DMS 273 treated with DMSO at 0.1 percent for 48 hours (cell line): ENCODE measurements around the gene DNAH1.

Experiments
- DNase-seq: peaks from one replicate; lab custom pipeline; 2025; lab: John Stamatoyannopoulos, UW

DNAH1 gene

DNA sequence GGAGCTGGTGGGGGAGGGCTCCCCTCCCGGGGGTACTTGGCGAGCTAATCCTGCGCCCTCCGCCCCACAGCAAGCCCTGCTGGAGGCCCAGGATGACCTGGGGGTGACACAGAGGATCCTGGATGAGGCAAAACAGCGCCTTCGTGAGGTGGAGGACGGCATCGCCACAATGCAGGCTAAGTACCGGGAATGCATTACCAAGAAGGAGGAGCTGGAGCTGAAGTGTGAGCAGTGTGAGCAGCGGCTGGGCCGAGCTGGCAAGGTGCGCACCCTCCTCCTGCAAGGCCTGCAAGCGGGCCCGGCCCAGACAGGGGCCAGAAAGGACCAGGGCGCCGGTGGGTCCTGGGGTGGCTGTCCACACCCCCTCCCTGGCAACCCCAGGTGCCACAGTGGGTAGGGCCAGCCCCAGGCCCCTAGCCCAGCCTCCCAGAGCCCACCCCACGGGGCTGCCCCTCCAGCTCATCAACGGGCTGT is 72.3 kb downstream of the DNAH1 start:
- no peak for DNase-seq

- DNase-seq, result no peak
These were observed 72.8 kb downstream of the DNAH1 start for GRCh38 chr3:52388933-52389332.

DNA sequence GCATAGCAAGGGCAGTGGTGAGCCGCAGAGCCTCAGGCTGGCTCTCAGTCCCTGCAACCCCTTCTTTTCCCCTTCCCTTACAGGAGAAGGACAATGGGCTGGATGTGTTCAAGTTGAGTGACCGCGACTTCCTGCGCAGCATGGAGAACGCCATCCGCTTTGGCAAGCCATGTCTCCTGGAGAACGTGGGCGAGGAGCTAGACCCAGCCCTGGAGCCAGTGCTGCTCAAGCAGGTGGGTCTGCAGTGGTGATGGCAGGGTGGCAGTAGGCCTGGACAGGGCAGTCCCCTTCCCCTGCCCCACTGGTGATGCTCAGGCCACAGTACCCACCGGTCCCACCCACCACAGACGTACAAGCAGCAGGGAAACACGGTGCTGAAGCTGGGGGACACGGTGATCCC is 75.0 kb downstream of the DNAH1 start:
- no peak for DNase-seq

DNA sequence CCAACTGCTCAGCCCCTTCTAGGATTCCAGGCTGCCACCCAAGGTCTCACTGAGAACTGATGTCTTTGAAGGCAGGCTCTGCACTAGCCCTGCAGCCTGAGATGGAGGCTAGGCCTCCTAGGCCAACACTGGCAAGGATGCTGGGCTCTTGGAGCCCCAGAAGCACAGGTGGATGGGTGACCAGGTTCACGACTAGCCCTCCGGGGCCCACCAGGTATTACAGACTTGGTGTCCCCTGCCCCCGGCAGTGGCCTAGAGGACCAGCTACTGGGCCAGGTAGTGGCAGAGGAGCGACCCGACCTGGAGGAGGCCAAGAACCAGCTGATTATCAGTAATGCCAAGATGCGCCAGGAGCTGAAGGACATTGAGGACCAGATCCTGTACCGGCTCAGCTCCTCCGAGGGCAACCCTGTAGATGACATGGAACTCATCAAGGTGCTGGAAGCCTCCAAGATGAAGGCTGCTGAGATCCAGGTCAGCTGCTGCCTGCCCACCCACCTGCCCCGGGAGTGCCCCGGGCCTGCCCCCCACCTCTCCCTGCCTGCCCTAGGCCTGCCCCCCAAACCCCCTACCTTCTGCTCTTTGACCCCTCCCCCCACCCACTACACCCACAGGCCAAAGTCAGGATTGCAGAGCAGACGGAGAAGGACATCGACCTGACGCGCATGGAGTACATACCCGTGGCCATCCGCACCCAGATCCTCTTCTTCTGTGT is 76.3 kb downstream of the DNAH1 start:
- DNase-seq, result no peak

DNA sequence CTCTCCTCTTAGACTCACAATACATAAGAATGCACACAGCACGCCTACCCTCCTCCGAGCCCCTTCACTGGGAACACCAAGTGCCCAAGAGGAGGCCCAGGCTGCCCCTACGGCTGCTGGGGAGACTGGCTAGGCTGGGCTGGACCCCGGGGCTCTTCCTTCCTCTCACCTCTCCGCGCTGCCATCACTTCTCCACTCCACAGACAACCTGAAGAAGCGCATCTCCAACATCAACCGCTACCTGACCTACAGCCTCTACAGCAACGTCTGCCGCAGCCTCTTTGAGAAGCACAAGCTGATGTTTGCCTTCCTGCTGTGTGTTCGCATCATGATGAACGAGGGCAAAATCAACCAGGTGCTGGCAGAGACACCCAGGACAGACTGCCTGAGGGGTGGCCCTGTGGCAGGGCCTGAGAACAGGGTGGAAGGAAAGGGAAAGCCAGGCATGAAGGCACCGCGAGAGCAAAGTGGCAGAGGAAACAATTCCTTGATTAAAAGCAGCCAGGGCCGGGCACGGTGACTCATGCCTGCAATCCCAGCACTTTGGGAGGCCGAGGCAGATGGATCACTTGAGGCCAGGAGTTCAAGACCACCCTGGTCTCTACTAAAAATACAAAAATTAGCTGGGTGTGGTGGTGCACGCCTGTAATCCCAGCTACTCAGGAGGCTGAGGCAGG is 77.2 kb downstream of the DNAH1 start:
- DNase-seq, result no peak

GRCh38 chr3:52393959-52394670 is 78.0 kb downstream of the DNAH1 start:
- no peak for DNase-seq

DNA sequence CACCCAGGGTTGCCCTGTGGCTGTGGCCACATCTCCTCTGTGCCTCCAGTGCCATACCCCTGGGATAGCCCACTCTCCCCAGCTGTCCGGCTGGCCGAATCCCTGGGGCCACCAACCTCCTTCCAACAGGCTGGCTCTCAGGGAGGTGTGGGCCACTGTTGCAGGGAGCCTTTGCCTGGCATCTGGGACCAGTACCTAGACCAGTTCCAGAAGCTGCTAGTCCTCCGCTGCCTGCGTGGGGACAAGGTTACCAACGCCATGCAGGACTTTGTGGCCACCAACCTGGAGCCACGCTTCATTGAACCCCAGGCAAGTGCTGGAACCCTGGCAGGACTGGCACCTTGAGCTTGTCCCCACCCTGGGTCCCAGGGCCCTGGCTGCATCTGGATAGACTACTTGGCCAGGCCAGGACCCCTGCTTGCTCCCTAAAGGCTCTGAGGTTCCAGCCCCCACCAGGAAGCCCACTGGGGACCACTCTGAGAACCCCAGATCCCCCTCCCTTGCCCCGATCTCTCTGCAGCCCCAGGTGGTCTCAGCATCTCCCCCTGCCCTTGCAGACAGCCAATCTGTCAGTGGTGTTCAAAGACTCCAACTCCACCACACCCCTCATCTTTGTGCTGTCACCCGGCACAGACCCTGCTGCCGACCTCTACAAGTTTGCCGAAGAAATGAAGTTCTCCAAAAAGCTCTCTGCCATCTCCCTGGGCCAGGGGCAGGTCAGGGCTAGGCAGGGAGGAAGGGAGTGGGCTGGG is 78.8 kb downstream of the DNAH1 start:
- no peak for DNase-seq

- DNase-seq, result no peak
These were observed 79.4 kb downstream of the DNAH1 start for GRCh38 chr3:52395503-52395865.

- DNase-seq, result no peak
These were observed 80.1 kb downstream of the DNAH1 start for GRCh38 chr3:52396011-52396906.

GRCh38 chr3:52396907-52397591 is 80.9 kb downstream of the DNAH1 start:
- no peak for DNase-seq

DNA sequence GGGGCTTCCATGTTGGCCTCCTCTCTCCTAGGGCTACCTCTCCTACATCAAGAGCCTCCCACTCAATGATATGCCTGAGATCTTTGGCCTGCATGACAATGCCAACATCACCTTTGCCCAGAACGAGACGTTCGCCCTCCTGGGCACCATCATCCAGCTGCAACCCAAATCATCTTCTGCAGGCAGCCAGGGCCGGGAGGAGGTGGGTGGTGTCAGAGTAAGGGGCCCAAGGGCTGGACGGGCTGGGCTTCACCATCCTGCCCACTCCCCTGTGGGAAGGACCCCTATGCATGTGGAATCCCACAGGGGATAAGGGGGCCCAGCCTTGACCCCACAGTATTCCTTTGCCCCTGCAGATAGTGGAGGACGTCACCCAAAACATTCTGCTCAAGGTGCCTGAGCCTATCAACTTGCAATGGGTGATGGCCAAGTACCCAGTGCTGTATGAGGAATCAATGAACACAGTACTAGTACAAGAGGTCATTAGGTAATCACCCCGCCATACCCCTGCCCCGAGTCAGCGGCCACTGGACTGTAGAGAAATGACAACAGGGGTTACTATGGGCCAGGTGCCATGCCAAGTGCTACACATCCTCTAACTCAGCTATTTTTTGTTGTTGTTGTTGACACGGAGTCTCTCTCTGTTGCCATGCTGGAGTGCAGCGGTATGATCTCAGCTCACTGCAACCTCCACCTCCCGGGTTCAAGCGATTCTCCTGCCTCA is 81.7 kb downstream of the DNAH1 start:
- no peak for DNase-seq

DNA sequence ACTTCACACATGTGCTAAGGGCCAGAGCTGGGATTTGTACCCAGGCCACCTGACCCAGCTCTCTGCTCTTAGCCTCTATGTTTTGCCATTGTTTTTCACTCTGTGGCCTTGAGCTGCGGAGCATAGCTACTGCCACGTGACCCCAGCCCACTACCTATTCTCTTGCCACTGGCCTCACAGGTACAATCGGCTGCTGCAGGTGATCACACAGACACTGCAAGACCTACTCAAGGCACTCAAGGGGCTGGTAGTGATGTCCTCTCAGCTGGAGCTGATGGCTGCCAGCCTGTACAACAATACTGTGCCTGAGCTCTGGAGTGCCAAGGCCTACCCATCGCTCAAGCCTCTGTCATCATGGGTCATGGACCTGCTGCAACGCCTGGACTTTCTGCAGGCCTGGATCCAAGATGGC is 82.6 kb downstream of the DNAH1 start:
- DNase-seq, result no peak

DNA sequence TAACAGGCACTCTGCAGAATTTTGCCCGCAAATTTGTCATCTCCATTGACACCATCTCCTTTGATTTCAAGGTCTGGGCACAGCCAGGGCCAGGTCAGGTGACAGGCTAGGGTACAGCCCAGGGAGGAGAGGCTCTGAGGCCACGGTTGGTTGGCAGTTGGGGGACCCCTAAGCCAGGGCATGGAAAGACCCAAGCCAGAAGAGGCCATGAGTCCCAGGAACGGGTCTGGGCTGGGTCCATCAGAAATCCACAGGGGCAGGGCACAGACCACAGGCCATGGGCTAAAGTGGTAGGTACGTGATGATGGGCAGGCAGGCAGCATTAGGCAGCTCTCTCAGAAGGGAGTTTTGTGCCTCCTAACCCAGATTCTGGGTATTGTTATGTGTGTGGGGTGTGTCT is 83.0 kb downstream of the DNAH1 start:
- no peak for DNase-seq

DNA sequence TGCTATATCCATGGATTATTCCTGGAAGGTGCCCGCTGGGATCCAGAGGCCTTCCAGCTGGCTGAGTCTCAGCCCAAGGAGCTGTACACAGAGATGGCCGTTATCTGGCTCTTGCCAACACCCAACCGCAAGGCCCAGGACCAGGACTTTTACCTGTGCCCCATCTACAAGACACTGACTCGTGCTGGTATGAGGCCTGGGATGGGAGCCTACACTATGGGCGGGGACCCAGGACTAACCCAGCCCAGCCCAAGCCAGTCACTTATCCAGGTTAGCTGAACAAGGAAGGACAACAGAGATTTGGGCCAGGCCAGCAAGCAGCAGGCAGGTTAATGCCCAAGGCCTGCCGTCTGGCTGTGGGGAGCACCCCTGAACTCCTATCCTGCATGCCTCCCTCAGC is 83.5 kb downstream of the DNAH1 start:
- DNase-seq, result no peak

- DNase-seq, result no peak
These were observed 84.2 kb downstream of the DNAH1 start for GRCh38 chr3:52400275-52400793.

DNA sequence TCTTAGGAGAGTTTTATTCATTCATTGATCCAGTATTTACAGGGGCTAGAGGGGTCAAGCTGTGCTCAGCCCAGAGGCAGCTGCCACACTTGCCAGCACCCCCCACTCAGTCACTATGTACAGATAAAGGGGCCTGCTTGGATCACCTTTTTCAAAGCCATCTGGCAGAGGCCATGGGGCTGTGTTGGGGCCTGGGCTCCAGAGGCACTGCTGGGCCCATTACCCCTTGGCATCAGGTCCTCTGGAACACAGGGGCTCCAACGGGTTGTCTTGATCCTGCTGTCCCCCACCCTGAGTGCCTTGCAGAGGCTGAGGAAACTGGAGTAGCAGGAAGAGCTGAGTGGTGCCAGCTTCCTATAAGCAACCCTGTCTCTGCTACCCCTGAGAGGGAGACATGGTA is 84.9 kb downstream of the DNAH1 start:
- no peak for DNase-seq

DNA sequence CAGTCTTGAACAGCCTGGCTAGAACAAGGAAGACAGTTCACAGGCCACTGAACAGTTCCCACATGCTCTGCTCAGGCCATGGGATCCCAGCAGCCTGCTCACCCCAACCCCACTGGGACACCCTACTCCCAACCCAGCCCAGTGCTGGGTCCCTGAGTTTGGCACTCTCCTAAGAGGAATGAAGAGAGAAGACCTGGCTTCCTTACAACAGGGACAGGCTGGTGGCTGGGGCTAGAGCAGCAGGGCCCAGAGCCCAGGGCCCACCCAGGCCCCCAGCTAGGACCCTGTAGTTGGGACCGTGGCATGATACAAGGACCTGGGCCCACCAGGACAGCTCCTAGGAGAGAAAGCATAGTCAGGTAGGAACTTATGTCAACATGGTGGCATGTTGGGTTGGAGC is 85.4 kb downstream of the DNAH1 start:
- DNase-seq, result no peak

DNA sequence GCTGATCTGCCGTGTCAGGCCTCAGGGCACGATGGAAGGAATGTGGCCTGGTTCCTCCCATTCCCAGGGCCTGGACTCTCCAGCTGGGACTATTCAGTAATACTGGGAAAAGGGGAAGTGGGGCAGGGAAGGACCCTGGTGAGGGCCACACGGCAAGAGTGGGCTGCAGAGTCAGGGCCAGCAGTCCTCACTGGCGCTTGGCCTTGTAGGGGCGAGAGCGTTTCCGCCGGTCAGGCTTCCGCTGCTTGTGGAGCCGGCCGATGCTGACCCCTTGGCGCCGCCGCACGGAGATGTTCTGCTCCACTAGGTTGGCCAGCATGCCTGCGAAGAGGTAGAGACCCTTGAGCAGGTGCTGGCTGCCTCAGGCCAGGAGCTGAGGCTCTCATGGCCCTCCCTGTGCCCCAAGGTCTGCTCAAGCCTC is 86.0 kb downstream of the DNAH1 start:
- no peak for DNase-seq

DNA sequence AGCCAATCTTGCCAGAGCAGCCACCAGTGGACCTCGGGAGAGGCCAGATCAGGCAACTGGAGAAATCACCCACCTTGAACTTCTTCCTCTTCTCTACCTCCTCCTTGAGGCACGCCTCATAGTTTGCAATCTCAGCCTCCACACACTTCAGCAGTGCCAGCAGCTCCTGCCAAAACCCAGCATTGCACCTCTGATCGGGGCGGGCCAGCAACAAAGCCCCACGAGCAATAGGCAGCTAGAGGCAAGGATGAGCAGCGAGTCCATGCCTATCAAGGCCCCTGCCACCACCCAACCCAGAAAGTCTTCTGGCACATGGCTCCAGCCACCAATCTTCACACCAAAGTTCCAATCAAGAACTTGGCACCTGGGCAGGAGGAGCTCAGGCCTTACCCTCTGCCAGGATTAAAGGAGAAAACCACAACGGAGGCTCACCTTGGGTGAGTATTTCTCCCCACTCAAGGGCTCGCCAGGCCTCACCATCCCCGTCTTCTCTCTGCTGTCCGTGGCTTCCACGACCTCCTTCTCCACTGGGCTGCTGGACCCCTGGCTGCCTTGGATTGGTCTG is 86.7 kb downstream of the DNAH1 start:
- no peak for DNase-seq
